NCI-H524 treated with DMSO at 0.1 percent for 48 hours (cell line): Measurements from ENCODE around the gene SNRPD2.
"Not testable (repeated sequence)": the region's sequence is repeated elsewhere in the genome, so short reads cannot be mapped to it uniquely, and the experiment has no call there.

Source experiments
- DNase-seq: peaks from one replicate; lab custom pipeline; 2025; lab: John Stamatoyannopoulos, UW

The SNRPD2 gene

GRCh38 chr19:45705115-45705514, 13.4 kb upstream of the SNRPD2 start:
- DNase-seq, result no peak

- no peak for DNase-seq
These were observed 9.9 kb upstream of the SNRPD2 start for GRCh38 chr19:45701676-45702075.

GRCh38 chr19:45693106-45693788, 1.5 kb upstream of the SNRPD2 start:
- DNase-seq, result no peak

GRCh38 chr19:45692187-45693105, 693 bp upstream of the SNRPD2 start, which contains the start of gene QPCTL:
TSS of gene QPCTL (plus strand) at chr19:45692666. CDS start at chr19:45692704, 38 bp downstream.
- DNase-seq, result peak; percentile 99

GRCh38 chr19:45687599-45687998, 4.2 kb downstream of the SNRPD2 start:
- DNase-seq, result no peak

GRCh38 chr19:45685045-45685444, 6.7 kb downstream of the SNRPD2 start:
- DNase-seq, result not testable (repeated sequence)

- no peak for DNase-seq
These were observed 8.8 kb downstream of the SNRPD2 start for GRCh38 chr19:45682908-45683307.

GRCh38 chr19:45682117-45682516, 9.6 kb downstream of the SNRPD2 start:
- DNase-seq, result no peak

GRCh38 chr19:45681391-45682015, 10.2 kb downstream of the SNRPD2 start:
- DNase-seq, result peak; percentile 3

GRCh38 chr19:45677351-45678230, 14.2 kb downstream of the SNRPD2 start:
- DNase-seq, result no peak

GRCh38 chr19:45676851-45677263, 14.9 kb downstream of the SNRPD2 start:
- DNase-seq, result no peak

GRCh38 chr19:45674946-45675345, 16.8 kb downstream of the SNRPD2 start:
- no peak for DNase-seq

- DNase-seq, result no peak
These were observed 20.9 kb downstream of the SNRPD2 start for GRCh38 chr19:45670670-45671453.

GRCh38 chr19:45668342-45668871, 23.3 kb downstream of the SNRPD2 start:
- DNase-seq, result no peak

GRCh38 chr19:45667620-45668341, 24.0 kb downstream of the SNRPD2 start, which contains the start of gene GIPR:
TSS of gene GIPR (plus strand) at chr19:45668221. CDS start at chr19:45669521, 1,300 bp downstream.
- DNase-seq, result no peak

GRCh38 chr19:45664575-45664974, 27.2 kb downstream of the SNRPD2 start:
- DNase-seq, result no peak

GRCh38 chr19:45663800-45664199, 28.0 kb downstream of the SNRPD2 start:
- DNase-seq, result no peak

- DNase-seq, result no peak
These were observed 31.1 kb downstream of the SNRPD2 start for GRCh38 chr19:45660636-45661035.

GRCh38 chr19:45659096-45659729, 32.5 kb downstream of the SNRPD2 start:
- no peak for DNase-seq
